Measurements from ENCODE around the gene NVL.
"Not testable (repeated sequence)": the region's sequence is repeated elsewhere in the genome, so short reads cannot be mapped to it uniquely, and the experiment has no call there.

Gene NVL

GRCh38 chr1:224217655-224218623, 112.0 kb downstream of the NVL start:
- Mint-ChIP-seq H3K36me3 (no peaks in the 10 kb centered on the region), H3K27me3 (no peaks in the 10 kb centered on the region), H3K27ac (no peak overlapping the region), H3K4me1 (peaks cover 11% of the 10 kb centered on the region), H3K4me3 (no peak overlapping the region), H3K9me3 (no peaks in the 10 kb centered on the region)
- ATAC-seq (ENCODE audit: low read depth), result no peak
- DNase-seq (ENCODE audit: low spot score in 2 of 2), result no peak

GRCh38 chr1:224216382-224216781, 113.6 kb downstream of the NVL start:
- H3K27me3 Mint-ChIP-seq, result no peaks in the 10 kb centered on the region
- H3K4me3 Mint-ChIP-seq, result no peak overlapping the region
- no peak overlapping the region for H3K27ac Mint-ChIP-seq
- no peak for ATAC-seq (ENCODE audit: low read depth)
- no peak for DNase-seq (ENCODE audit: low spot score in 2 of 2)
- no peaks in the 10 kb centered on the region for H3K36me3 Mint-ChIP-seq
- peaks cover 11% of the 10 kb centered on the region for H3K4me1 Mint-ChIP-seq
- H3K9me3 Mint-ChIP-seq, result no peaks in the 10 kb centered on the region

DNA sequence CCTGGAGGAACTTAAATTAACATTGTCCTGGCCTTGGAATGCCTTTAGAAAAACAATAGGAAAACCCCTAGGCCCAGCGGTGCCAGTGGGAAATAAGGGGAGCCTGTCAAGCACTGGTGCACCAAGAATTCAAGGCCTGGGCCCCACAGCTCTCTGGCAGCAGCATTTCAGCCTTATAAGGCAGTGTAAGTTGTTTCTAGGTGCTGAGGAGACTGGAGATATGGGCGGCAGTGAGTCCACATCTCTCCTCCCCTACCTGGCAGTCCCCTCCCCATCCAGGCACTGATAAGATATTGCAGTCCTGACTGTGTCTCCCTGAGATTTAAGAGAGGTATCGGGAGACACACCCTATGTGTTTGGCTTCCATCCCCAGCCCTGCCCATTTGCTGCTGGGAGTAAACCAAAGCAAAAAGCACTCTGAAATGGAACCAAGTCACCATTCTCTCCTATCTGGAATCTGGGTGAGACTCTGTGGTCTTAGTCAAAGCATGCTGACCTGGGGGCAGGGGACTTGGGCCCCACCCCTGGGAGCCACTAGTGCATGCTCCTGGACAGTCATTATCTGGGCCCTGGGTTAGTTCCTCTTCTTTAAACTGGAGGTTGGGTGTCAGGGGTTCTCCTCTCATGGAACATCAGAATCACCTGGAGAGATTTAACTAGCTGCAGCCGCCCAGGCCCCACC, 116.4 kb downstream of the NVL start:
- Mint-ChIP-seq H3K27me3 (no peaks in the 10 kb centered on the region), H3K4me3 (no peak overlapping the region), H3K36me3 (no peaks in the 10 kb centered on the region), H3K27ac (no peak overlapping the region), H3K4me1 (peaks cover 15% of the 10 kb centered on the region), H3K9me3 (no peaks in the 10 kb centered on the region)
- ATAC-seq (ENCODE audit: low read depth), result no peak
- DNase-seq (ENCODE audit: low spot score in 2 of 2), result no peak

- H3K9me3 Mint-ChIP-seq, result no peaks in the 10 kb centered on the region
- no peak for ATAC-seq (ENCODE audit: low read depth)
- no peaks in the 10 kb centered on the region for H3K36me3 Mint-ChIP-seq
- DNase-seq (ENCODE audit: low spot score in 2 of 2), result no peak
- no peak overlapping the region for H3K4me3 Mint-ChIP-seq
- peak overlapping the region; percentile 21 for H3K27ac Mint-ChIP-seq
- H3K27me3 Mint-ChIP-seq, result no peaks in the 10 kb centered on the region
- H3K4me1 Mint-ChIP-seq, result peaks cover 13% of the 10 kb centered on the region
These were observed 117.3 kb downstream of the NVL start for GRCh38 chr1:224212618-224213061.

GRCh38 chr1:224211206-224211962, 118.6 kb downstream of the NVL start:
- Mint-ChIP-seq H3K9me3 (no peaks in the 10 kb centered on the region), H3K36me3 (no peaks in the 10 kb centered on the region), H3K27me3 (no peaks in the 10 kb centered on the region), H3K4me3 (no peak overlapping the region), H3K4me1 (peaks cover 13% of the 10 kb centered on the region), H3K27ac (no peak overlapping the region)
- ATAC-seq (ENCODE audit: low read depth) (no peak), DNase-seq (ENCODE audit: low spot score in 2 of 2) (no peak)

GRCh38 chr1:224205931-224206538, 123.9 kb downstream of the NVL start:
- not testable (repeated sequence) for DNase-seq (ENCODE audit: low spot score in 2 of 2); H3K27me3 Mint-ChIP-seq; ATAC-seq (ENCODE audit: low read depth); H3K36me3 Mint-ChIP-seq; H3K9me3 Mint-ChIP-seq; H3K4me3 Mint-ChIP-seq
- Mint-ChIP-seq H3K27ac (peak overlapping the region; percentile 72), H3K4me1 (peaks cover 31% of the 10 kb centered on the region)

DNA sequence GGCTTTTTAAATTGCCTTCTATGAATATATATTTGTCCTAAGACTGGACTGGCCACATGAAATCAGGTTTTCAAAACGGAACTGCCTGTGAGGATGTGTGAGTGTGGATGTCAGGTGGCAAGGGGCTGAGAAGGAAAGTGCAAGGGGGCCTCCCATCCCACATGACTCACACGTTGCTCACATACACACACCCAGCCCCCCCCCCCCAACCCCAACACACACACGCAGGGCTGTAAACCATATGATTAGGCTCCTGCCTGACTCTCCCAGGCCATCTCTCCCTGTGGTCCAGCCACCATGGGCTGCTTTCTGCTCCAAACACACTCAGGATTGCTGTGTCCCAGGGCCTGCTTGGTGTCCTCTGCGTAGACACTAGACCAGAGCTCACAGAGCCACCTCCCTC, 124.5 kb downstream of the NVL start:
- H3K9me3 Mint-ChIP-seq, result no peaks in the 10 kb centered on the region
- peak overlapping the region; percentile 66 for H3K4me3 Mint-ChIP-seq
- H3K27me3 Mint-ChIP-seq, result no peaks in the 10 kb centered on the region
- H3K4me1 Mint-ChIP-seq, result peaks cover 31% of the 10 kb centered on the region
- H3K27ac Mint-ChIP-seq, result peak overlapping the region; percentile 72
- ATAC-seq (ENCODE audit: low read depth) (no peak), DNase-seq (ENCODE audit: low spot score in 2 of 2) (no peak)
- H3K36me3 Mint-ChIP-seq, result no peaks in the 10 kb centered on the region

DNA sequence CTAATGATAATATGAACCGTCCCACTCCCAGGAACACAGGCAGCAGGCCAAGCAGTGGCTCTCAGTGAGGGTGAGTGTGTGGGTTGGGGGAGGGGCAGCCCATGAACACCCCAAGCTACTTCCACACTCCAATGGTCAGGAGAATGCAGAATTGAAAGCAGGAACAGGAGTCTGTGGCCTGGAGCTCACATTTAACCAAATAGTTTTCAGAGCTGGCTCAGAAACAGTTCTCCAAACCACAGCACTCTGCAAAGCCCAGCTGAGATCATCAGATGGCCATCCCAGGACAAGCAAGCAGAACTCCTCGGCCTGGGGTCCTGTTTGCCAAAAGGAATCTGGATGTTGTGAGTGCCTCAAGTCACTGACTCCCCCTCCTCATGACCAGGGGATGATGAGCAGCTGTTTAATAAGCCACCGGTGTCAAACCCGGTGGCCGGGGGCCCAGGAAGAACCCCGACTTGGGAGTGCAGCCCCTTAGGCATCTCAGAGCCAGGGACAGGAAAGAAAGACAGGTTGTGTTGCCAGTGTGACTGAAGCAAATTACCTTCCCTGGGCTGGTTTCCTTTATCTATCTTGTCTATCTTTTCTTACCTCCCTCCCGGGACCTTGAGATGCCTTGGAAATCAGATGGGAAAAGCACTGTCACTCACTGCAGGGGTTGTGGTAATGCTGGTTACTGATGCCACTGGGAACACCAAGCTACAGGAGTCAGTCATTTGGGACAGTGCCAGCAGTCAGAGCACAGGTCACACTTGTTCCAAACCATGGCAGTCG, 126.5 kb downstream of the NVL start:
- peaks cover 28% of the 10 kb centered on the region for H3K4me1 Mint-ChIP-seq
- H3K9me3 Mint-ChIP-seq, result no peaks in the 10 kb centered on the region
- H3K36me3 Mint-ChIP-seq, result no peaks in the 10 kb centered on the region
- peak; percentile 37 to 49 for DNase-seq (ENCODE audit: low spot score in 2 of 2)
- peak; percentile 93 for ATAC-seq (ENCODE audit: low read depth)
- peak overlapping the region; percentile 69 for H3K4me3 Mint-ChIP-seq
- no peaks in the 10 kb centered on the region for H3K27me3 Mint-ChIP-seq
- H3K27ac Mint-ChIP-seq, result peak overlapping the region; percentile 24

GRCh38 chr1:224201853-224202252, 128.1 kb downstream of the NVL start:
- H3K4me1 Mint-ChIP-seq, result peaks cover 34% of the 10 kb centered on the region
- no peak overlapping the region for H3K4me3 Mint-ChIP-seq
- H3K36me3 Mint-ChIP-seq, result peaks cover 2% of the 10 kb centered on the region
- ATAC-seq (ENCODE audit: low read depth) (no peak), DNase-seq (ENCODE audit: low spot score in 2 of 2) (no peak)
- no peaks in the 10 kb centered on the region for H3K9me3 Mint-ChIP-seq
- no peaks in the 10 kb centered on the region for H3K27me3 Mint-ChIP-seq
- H3K27ac Mint-ChIP-seq, result no peak overlapping the region

DNA sequence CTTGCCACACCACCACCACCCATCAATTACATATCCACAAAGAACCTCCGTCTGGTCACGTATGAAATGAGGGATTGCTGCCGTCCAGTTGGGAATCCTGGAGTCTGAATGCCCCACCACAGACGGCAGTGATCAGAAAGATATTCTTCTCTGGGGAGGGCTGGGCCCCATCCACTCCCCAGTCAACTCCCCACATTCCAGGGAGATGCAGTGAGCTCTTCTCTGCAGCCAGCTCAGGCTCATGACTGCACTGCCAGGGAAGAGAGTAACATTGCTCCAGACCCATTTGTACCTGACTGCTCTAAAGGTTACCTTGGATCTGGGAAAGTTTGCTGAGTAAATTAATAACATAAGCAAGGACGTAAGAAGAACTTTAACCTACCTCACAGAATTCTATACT, 128.6 kb downstream of the NVL start:
- DNase-seq (ENCODE audit: low spot score in 2 of 2) (no peak), ATAC-seq (ENCODE audit: low read depth) (no peak)
- H3K4me1 Mint-ChIP-seq, result peaks cover 34% of the 10 kb centered on the region
- H3K4me3 Mint-ChIP-seq, result no peak overlapping the region
- H3K36me3 Mint-ChIP-seq, result peaks cover 2% of the 10 kb centered on the region
- H3K27me3 Mint-ChIP-seq, result no peaks in the 10 kb centered on the region
- no peaks in the 10 kb centered on the region for H3K9me3 Mint-ChIP-seq
- H3K27ac Mint-ChIP-seq, result no peak overlapping the region

DNA sequence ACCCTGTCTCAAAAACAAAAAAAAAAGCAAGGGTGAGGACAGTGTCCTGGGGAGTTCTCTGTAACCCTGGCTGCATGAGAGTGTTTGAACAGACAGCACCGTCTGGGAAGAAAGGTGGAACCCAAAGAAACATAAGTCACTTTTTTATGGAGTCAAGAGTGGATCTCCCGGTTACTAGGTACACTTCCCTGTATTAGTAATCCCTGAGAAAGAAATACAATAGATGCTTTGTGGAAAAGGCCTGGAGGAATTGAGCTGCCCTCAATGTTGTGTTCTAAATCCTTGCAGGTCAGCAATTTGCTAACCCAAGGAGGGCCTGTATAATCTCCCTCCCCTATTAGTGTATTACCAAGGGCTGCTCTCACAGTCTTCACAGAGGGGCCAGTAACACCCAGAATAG, 130.3 kb downstream of the NVL start:
- Mint-ChIP-seq H3K9me3 (no peaks in the 10 kb centered on the region), H3K4me1 (peaks cover 28% of the 10 kb centered on the region), H3K27ac (no peak overlapping the region), H3K27me3 (no peaks in the 10 kb centered on the region), H3K36me3 (peaks cover 5% of the 10 kb centered on the region), H3K4me3 (no peak overlapping the region)
- ATAC-seq (ENCODE audit: low read depth), result no peak
- DNase-seq (ENCODE audit: low spot score in 2 of 2), result no peak

GRCh38 chr1:224198572-224198971, 131.4 kb downstream of the NVL start:
- H3K9me3 Mint-ChIP-seq, result no peaks in the 10 kb centered on the region
- H3K36me3 Mint-ChIP-seq, result peaks cover 8% of the 10 kb centered on the region
- no peak overlapping the region for H3K4me3 Mint-ChIP-seq
- no peaks in the 10 kb centered on the region for H3K27me3 Mint-ChIP-seq
- peak overlapping the region; percentile 2 for H3K27ac Mint-ChIP-seq
- ATAC-seq (ENCODE audit: low read depth) (no peak), DNase-seq (ENCODE audit: low spot score in 2 of 2) (no peak)
- H3K4me1 Mint-ChIP-seq, result peaks cover 23% of the 10 kb centered on the region
